ENCODE results near the gene CCDC88B. TPM values are rescaled to one million over a fixed set of nuclear protein-coding genes. Genes with fewer than 3 reads are reported as not detected.
"Not testable (repeated sequence)": the region's sequence is repeated elsewhere in the genome, so short reads cannot be mapped to it uniquely, and the experiment has no call there.

CCDC88B gene
- polyA plus RNA-seq, 3 donors from 2014 or later, result 10.3 to 86.7 (median 16.4) TPM

DNA sequence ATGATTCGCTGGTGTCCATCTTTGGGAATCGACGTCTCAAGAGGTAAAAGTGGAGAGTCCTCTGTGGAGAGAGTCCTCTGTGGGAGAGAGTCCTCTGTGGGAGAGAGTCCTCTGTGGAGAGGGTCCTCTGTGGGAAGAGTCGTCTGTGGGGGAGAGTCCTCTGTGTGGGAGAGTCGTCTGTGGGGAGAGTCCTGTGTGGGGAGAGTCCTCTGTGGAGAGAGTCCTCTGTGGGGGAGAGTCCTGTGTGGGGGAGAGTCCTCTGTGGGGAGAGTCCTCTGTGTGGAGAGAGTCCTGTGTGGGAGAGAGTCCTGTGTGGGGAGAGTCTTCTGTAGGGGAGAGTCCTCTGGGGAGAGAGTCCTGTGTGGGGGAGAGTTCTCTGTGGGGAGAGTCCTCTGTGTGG is 19.0 kb upstream of the CCDC88B start:
- Mint-ChIP-seq H3K27me3 (ENCODE audit: low read depth in 3 of 3) (peaks cover 9 to 19% (median 14%) of the 10 kb centered on the region in 3 donors), H3K4me1 (peaks cover 41 to 47% of the 10 kb centered on the region in 2 donors), H3K27ac (peak overlapping the region in 4 of 6 donors; percentile 6 to 98 (median 54)), H3K36me3 (peaks cover 0 to 8% (median 3%) of the 10 kb centered on the region in 3 donors), H3K4me3 (peak overlapping the region in 2 of 5 donors; percentile 12 to 36), H3K9me3 (no peaks in the 10 kb centered on the region)
- no peak for DNase-seq

DNA sequence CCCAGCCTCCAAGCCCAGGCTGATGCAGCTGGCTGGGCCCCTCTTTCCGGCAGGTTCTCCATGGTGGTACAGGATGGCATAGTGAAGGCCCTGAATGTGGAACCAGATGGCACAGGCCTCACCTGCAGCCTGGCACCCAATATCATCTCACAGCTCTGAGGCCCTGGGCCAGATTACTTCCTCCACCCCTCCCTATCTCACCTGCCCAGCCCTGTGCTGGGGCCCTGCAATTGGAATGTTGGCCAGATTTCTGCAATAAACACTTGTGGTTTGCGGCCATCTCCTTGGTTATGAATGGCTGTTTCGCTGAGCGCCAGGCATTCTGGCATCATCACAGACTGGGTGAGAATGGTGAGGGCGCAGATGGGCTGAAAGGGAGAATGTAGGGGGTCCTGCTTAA is 18.5 kb upstream of the CCDC88B start:
- no peak for DNase-seq
- Mint-ChIP-seq H3K4me3 (no peak overlapping the region), H3K9me3 (no peaks in the 10 kb centered on the region), H3K4me1 (peaks cover 38 to 44% of the 10 kb centered on the region in 2 donors), H3K27ac (peak overlapping the region in 1 of 6 donors; percentile 9), H3K27me3 (ENCODE audit: low read depth in 3 of 3) (peaks cover 9 to 17% (median 14%) of the 10 kb centered on the region in 3 donors), H3K36me3 (peaks cover 0 to 8% (median 3%) of the 10 kb centered on the region in 3 donors)

DNA sequence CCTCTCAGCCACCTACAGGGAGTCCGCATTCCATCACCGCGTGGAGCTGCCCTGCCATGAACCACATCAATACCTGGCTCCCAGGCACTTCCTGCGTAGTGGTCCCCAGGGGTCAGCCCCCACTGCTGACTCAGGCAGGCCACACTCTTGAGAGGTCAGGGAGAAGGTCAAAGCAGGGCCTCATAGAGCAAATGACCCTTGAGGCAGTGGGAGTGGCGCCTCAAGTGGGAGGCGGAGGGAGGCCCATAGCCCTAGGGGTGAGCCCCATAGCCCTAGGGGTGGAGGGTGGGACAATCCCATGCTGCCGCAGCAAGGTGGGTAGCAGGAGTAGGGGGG is 17.1 kb upstream of the CCDC88B start:
- Mint-ChIP-seq H3K36me3 (peaks cover 0 to 8% (median 3%) of the 10 kb centered on the region in 3 donors), H3K27me3 (ENCODE audit: low read depth in 3 of 3) (peaks cover 2 to 8% (median 7%) of the 10 kb centered on the region in 3 donors), H3K4me1 (peaks cover 27 to 30% of the 10 kb centered on the region in 2 donors), H3K27ac (no peak overlapping the region), H3K4me3 (no peak overlapping the region), H3K9me3 (no peaks in the 10 kb centered on the region)
- no peak for DNase-seq

DNA sequence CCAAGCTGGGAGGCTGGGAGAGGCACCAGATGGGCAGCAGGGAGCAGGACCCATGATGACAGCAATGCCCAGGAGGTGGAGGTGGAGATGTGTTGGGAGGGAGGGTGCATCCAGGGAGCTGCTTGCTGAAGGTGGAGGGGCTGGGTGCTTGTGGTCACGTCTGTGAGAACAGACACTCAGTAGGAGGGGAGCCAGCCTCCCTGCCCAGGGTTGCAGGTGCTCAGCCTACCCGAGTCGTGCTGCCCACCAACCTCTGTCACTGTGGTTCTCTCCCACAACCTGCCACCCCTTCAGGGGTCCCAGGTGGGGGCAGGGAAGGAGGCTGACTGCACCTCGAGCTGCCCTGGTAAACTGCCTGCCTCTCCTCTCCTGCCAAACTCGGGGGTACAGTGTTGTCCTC is 16.6 kb upstream of the CCDC88B start:
- H3K27me3 Mint-ChIP-seq (ENCODE audit: low read depth in 3 of 3), result peaks cover 0 to 4% (median 2%) of the 10 kb centered on the region in 3 donors

DNA sequence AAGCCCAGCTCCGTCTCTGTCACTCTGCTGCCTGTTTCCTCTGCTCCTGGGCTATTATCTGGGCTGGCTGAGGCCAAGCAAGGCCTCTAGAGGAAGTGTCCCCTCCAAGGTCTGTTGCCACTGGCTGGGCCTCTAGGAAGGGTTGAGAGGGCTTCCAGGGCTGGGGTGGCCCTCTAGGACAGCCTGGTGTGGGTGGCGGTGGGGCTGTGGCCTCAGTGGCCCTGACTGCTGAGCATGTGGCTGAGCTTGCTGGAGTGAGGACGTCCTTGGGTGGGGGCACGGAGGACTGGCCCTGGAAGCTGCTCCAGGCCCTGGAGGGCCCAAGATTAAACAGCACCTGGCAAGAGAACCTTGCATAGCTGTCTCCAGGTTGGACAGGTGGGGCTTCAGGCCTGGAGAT is 16.0 kb upstream of the CCDC88B start:
- DNase-seq; H3K9me3 Mint-ChIP-seq; H3K27me3 Mint-ChIP-seq (ENCODE audit: low read depth in 3 of 3); H3K36me3 Mint-ChIP-seq; H3K4me3 Mint-ChIP-seq: not testable (repeated sequence)
- peaks cover 19 to 21% of the 10 kb centered on the region in 2 donors for H3K4me1 Mint-ChIP-seq
- peak overlapping the region in 3 of 6 donors; percentile 37 to 44 (median 43) for H3K27ac Mint-ChIP-seq

More for the DNA sequence above, 16.6 kb upstream of the CCDC88B start:
- DNase-seq, result no peak
- Mint-ChIP-seq H3K9me3 (no peaks in the 10 kb centered on the region), H3K36me3 (peaks cover 0 to 8% (median 3%) of the 10 kb centered on the region in 3 donors), H3K27ac (peak overlapping the region in 1 of 6 donors; percentile 44), H3K4me1 (peaks cover 24 to 25% of the 10 kb centered on the region in 2 donors), H3K4me3 (no peak overlapping the region)

DNA sequence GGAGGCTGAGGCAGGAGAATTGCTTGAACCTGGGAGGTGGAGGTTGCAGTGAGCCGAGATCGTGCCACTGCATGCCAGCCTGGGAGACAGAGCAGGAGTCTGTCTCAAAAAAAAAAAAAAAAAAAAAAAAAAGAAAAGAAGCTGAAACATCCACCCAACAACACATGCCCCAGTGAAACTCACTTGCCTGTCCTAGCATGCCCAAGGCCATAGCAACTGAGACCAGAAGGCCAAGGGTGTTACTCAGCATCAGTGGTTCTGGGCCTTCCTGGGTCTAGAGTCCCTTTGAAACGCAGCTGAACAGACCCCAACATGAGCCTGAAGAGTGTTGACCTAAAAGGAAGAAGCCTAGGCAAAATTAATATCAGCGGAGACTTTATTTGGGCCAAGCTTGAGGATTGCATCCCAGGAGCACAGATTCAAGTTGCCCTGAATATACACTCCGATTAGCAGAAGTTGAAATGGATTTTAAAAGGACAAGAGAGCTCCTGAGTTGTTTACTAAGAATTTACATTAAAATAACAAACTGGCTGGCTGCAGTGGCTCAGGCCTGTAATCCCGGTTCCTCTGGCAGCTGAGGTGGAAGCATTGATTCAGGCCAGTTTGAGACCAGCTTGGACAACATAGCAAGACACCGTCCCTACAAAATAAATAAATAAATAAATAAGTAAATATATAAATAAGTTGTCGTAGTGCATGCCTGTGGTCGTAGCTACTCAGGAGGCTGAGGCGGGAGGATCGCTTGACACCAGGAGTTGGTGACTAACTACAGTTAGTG is 15.1 kb upstream of the CCDC88B start:
- H3K4me1 Mint-ChIP-seq, result peaks cover 15 to 20% of the 10 kb centered on the region in 2 donors
- peak overlapping the region in 1 of 6 donors; percentile 40 for H3K27ac Mint-ChIP-seq

DNA sequence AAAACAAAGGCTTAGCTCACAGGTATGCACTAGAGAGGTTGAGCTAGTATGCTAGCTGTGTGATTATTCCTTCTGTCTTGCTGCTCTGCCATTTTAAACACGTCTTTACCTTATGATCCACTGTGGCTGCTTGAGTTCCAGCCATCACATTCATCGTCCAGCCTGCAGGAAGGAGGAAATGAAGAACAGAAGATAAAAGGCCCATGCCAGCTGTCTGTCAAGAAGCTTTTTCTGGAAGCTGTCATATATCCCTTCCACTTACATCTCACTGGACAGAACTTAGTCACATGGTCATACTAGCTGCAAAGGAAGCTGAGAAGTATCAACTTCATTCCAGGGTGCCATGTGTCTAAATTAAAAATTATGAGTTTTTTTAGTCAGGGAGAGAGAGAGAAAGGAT is 12.6 kb upstream of the CCDC88B start:
- no peaks in the 10 kb centered on the region for H3K9me3 Mint-ChIP-seq
- H3K36me3 Mint-ChIP-seq, result no peaks in the 10 kb centered on the region
- DNase-seq, result no peak
- H3K27ac Mint-ChIP-seq, result no peak overlapping the region
- peaks cover 2 to 10% (median 3%) of the 10 kb centered on the region in 3 donors for H3K27me3 Mint-ChIP-seq (ENCODE audit: low read depth in 3 of 3)
- H3K4me3 Mint-ChIP-seq, result no peak overlapping the region
- H3K4me1 Mint-ChIP-seq, result peaks cover 22 to 26% of the 10 kb centered on the region in 2 donors

More for the DNA sequence above, 15.1 kb upstream of the CCDC88B start:
- no peaks in the 10 kb centered on the region for H3K27me3 Mint-ChIP-seq (ENCODE audit: low read depth in 3 of 3)
- DNase-seq, result no peak
- no peaks in the 10 kb centered on the region for H3K9me3 Mint-ChIP-seq
- H3K36me3 Mint-ChIP-seq, result peaks cover 0 to 8% (median 3%) of the 10 kb centered on the region in 3 donors
- no peak overlapping the region for H3K4me3 Mint-ChIP-seq

DNA sequence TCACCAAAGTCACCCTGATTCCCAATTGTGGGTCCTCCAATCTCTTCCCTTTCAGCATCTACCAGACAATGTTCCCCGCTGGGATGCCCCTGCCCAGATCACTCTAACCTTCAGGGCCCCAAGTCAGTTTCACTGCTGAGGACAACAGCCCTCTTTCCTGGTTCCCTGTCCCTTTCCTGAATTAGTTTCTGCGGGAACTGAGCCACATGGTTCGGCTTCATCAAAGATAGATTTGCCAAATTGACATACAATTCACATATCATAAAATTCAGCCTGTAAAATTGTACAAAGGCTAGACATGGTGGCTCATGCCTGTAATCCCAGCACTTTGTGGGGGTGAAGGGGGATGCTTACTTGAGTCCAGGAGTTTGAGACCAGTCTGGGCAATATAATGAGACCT is 12.0 kb upstream of the CCDC88B start:
- H3K4me3 Mint-ChIP-seq, result no peak overlapping the region
- peaks cover 2 to 10% (median 3%) of the 10 kb centered on the region in 3 donors for H3K27me3 Mint-ChIP-seq (ENCODE audit: low read depth in 3 of 3)
- no peaks in the 10 kb centered on the region for H3K9me3 Mint-ChIP-seq
- H3K27ac Mint-ChIP-seq, result no peak overlapping the region
- peaks cover 22 to 26% of the 10 kb centered on the region in 2 donors for H3K4me1 Mint-ChIP-seq
- H3K36me3 Mint-ChIP-seq, result no peaks in the 10 kb centered on the region
- DNase-seq, result no peak

DNA sequence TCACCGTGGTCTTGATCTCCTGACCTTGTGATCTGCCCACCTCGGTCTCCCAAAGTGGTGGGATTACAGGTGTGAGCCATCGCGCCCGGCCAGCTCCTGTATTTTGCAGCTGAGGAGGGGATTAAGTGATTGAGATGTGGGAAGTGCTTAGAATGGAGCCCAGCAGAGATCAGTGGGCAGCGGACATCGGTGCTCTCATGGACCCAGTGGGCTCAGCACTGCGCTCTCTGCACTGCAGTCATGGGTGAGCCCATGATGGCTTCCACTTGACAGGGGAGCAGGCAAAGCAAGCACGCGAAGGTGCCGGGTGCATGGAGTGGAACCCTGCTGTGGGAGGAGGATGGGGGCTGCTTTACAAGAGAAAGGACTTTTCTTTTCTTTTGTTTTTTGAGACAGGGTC is 9.1 kb upstream of the CCDC88B start:
- Mint-ChIP-seq H3K4me1 (peaks cover 22 to 31% of the 10 kb centered on the region in 2 donors), H3K27me3 (ENCODE audit: low read depth in 3 of 3) (peaks cover 2 to 10% (median 3%) of the 10 kb centered on the region in 3 donors), H3K27ac (peak overlapping the region; percentile 71 to 87 (median 82)), H3K9me3 (no peaks in the 10 kb centered on the region), H3K36me3 (peaks cover 0 to 4% (median 0%) of the 10 kb centered on the region in 3 donors), H3K4me3 (peak overlapping the region; percentile 20 to 79 (median 63))
- DNase-seq, result no peak

DNA sequence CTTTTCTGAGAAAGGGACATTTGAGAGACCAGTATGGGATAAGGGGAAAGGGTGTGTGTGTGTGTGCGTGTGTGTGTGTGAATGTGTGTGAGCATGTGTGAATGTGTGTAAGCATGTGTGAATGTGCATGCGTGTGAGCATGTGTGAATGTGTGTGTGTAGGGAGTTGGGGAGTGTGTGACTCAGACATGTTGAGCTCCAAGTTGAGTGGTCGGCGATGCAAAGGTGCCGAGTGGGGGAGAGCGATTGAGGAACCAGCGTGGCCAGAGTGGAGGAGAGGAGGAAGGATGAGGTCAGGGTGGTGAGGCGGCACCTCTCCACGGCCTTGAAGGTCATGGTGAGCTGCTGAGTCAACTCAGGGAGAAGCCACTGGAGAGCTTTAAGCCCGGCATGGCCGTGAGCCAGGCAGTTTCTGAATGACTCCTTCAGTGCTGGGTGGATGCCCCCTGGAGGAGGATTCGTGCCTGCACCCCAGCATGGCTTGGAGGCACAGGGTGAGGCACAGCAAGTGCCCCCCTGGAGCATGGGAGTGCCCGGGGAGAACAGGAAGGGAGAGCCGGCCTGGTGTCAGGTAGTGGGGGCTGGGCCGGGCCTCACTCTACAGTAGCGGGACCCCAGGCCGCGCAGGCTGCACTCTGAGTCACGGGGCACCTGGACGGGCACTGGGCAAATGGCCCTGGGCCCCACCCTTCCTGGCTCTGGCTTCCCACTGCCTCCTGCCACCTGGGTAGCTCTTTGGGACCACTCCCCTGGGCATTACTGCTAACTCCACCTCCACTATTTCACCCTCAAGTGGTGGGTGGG is 8.2 kb upstream of the CCDC88B start:
- H3K9me3 Mint-ChIP-seq, result no peaks in the 10 kb centered on the region
- H3K4me1 Mint-ChIP-seq, result peaks cover 22 to 31% of the 10 kb centered on the region in 2 donors
- peak overlapping the region; percentile 71 to 87 (median 82) for H3K27ac Mint-ChIP-seq
- H3K4me3 Mint-ChIP-seq, result peak overlapping the region; percentile 63 to 79 (median 70)
- peak; percentile 85 to 86 (median 85) for DNase-seq
- peaks cover 2 to 12% (median 3%) of the 10 kb centered on the region in 3 donors for H3K27me3 Mint-ChIP-seq (ENCODE audit: low read depth in 3 of 3)
- peaks cover 0 to 4% (median 0%) of the 10 kb centered on the region in 3 donors for H3K36me3 Mint-ChIP-seq

DNA sequence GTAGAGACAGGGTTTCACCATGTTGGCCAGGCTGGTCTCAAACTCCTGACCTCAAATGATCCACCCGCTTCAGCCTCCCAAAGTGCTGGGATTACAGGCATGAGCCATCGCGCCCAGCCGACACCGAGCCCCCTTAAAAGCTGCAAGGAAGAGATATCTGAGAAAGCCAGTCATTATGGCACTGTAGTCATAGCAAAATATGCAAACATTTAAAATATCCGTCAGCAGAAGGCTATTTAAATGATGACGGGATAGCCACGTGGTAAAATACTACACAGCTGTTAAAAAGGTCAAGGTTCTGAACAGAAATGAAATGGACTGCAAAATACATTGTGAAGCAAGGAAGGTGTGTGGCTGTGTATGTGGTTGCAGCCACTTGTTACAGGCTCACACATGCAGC is 6.4 kb upstream of the CCDC88B start:
- H3K27me3 Mint-ChIP-seq (ENCODE audit: low read depth in 3 of 3), result peaks cover 2 to 12% (median 3%) of the 10 kb centered on the region in 3 donors
- H3K9me3 Mint-ChIP-seq, result no peaks in the 10 kb centered on the region
- no peak overlapping the region for H3K4me3 Mint-ChIP-seq
- H3K27ac Mint-ChIP-seq, result peak overlapping the region in 2 of 6 donors; percentile 17 to 49
- DNase-seq, result no peak
- H3K4me1 Mint-ChIP-seq, result peaks cover 32 to 41% of the 10 kb centered on the region in 2 donors
- peaks cover 0 to 14% (median 4%) of the 10 kb centered on the region in 3 donors for H3K36me3 Mint-ChIP-seq

DNA sequence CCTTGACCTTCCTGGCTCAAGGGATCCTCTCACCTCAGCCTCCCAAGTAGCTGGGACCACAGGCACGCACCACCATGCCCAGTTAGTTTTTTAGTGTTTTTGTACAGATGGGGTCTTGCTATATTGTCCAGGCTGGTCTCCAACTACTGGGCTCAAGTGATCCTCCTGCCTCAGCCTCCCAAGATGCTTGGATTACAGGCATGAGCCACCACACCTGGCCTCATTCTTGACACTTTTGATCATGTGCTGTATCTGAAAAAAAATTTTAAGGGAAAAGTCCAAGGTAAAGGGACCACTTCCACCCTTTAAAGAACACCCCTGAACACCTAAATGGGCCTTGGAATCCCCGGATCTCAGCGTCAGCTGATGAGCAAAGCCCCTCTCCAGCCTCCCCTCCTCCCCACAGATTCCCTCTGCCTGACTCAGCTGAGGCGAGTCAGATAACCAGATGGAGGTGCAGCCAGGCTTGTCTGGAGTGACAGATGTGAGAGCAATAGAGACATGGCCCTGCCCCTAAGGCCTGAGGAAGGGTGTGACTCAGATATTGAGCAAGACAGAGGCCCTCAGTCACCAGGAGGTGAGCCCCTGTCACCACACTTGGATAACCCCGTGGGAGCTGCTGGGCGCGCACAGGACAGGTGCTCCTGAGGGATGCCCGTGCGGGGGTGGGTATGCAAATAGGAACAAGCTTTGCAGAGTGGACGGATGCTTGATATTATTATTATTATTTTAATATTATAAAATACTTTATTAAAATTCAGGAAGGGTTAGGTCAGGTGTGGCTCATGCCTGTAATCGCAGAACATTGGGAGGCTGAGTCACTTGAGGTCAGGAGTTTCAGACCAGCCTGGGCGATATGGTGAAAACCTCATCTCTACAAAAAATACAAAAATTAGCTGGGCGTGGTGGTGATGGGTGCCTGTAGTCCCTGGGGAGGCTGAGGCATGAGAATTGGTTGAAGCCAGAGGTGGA is 5.0 kb upstream of the CCDC88B start:
- Mint-ChIP-seq H3K27ac (peak overlapping the region in 1 of 6 donors; percentile 13), H3K27me3 (ENCODE audit: low read depth in 3 of 3) (peaks cover 3 to 12% (median 4%) of the 10 kb centered on the region in 3 donors), H3K36me3 (peaks cover 0 to 17% (median 7%) of the 10 kb centered on the region in 3 donors), H3K4me3 (no peak overlapping the region), H3K4me1 (peaks cover 45% of the 10 kb centered on the region in 2 donors), H3K9me3 (no peaks in the 10 kb centered on the region)
- DNase-seq, result no peak

Measured in immature natural killer cell (primary cell).